Subcutaneous adipose tissue (tissue), 4 donors: ENCODE measurements around the gene ADCK2. TPM values are rescaled to one million over a fixed set of nuclear protein-coding genes. Genes with fewer than 3 reads are reported as not detected.

Experiments used
- CTCF ChIP-seq: fragments of 450-650 bp; IDR thresholded peaks from one replicate; pipeline ENCODE4 v1.5.1; 2016; ENCODE audit warnings: low read depth, mild to moderate bottlenecking, control low read depth, antibody characterized with exemption, moderate library complexity
- total RNA-seq, 4 donors: library from RNA; depleted of rRNA; stranded (reverse); fragments of >200 nt; gene quantifications; one replicate each; pipeline ENCODE4 v1.1.0, GENCODE V29; 2016

The ADCK2 gene
- total RNA-seq, 4 donors from 2014 or later: 6.8 to 45.0 (median 19.9) TPM

- TF ChIP-seq CTCF: no peak
Measured at GRCh38 chr7:140696024-140696679, 23.4 kb downstream of the ADCK2 start.

GRCh38 chr7:140696680-140697446, 24.1 kb downstream of the ADCK2 start, which contains the start of gene NDUFB2:
Gene NDUFB2 (plus strand): TSS chr7:140696708. CDS start chr7:140696745, 37 bp downstream.
- no peak for TF ChIP-seq CTCF

- TF ChIP-seq CTCF: no peak
Measured at GRCh38 chr7:140697447-140698143, 24.9 kb downstream of the ADCK2 start.

- TF ChIP-seq CTCF: no peak
Measured at GRCh38 chr7:140698477-140698876, 25.7 kb downstream of the ADCK2 start.

GRCh38 chr7:140702774-140703173, 30.0 kb downstream of the ADCK2 start:
- TF ChIP-seq CTCF: no peak

GRCh38 chr7:140704205-140704604, 31.5 kb downstream of the ADCK2 start:
- no peak for TF ChIP-seq CTCF

- TF ChIP-seq CTCF: no peak
Measured at GRCh38 chr7:140707132-140707531, 34.4 kb downstream of the ADCK2 start.
